Common myeloid progenitor, CD34-positive (primary cell): ENCODE results near the gene LRP1B.

Experiments
- CTCF ChIA-PET: fragments of 350-600 bp; sonication (Branson Sonifier 250); formaldehyde crosslinking; loops from one replicate; lab custom pipeline; 2021; ENCODE audit warnings: antibody characterized with exemption; lab: Charles Lee
- POLR2A ChIA-PET: fragments of 350-600 bp; sonication (Branson Sonifier 250); formaldehyde crosslinking; loops from one replicate; lab custom pipeline; 2021; ENCODE audit warnings: antibody characterized with exemption; lab: Charles Lee
- DNase-seq, 3 donors: peaks; one replicate each; pipeline versions ENCODE4 v3.0.0 to v3.0.0-alpha.2; 2013
- H3K27ac ChIP-seq, 2 experiments: 1 replicate in 1 of 2; 2 replicates in 1 of 2; pipeline ENCODE4 v1.7.0; 2013; ENCODE audit warnings: inconsistent platforms in 2 of 2, low read length in 2 of 2, mild to moderate bottlenecking in 2 of 2, low read depth in 1 of 2, moderate library complexity in 1 of 2; ENCODE audit not compliant: severe bottlenecking in 2 of 2, insufficient read depth in 1 of 2, poor library complexity in 1 of 2
- H3K27me3 ChIP-seq, 5 experiments: replicated peaks in 2 of 5; 1 replicate in 3 of 5; 2 replicates in 2 of 5; pipeline versions ENCODE4 v1.6.1 to v1.7.0; 2013; ENCODE audit warnings: low read length in 4 of 5, mild to moderate bottlenecking in 2 of 5, moderate library complexity in 2 of 5, inconsistent platforms in 1 of 5; ENCODE audit not compliant: insufficient read depth in 5 of 5, control insufficient read depth in 4 of 5
- H3K36me3 ChIP-seq, 4 experiments: 1 replicate in 2 of 4; 2 replicates in 2 of 4; pipeline versions ENCODE4 v1.6.1 to v1.7.0; 2013; ENCODE audit warnings: low read length in 3 of 4, control low read depth in 1 of 4, mild to moderate bottlenecking in 1 of 4; ENCODE audit not compliant: control insufficient read depth in 4 of 4, insufficient read depth in 4 of 4
- H3K4me1 ChIP-seq, 4 experiments: 1 replicate in 3 of 4; 2 replicates in 1 of 4; pipeline versions ENCODE4 v1.6.1 to v1.7.1; 2013; ENCODE audit warnings: low read length in 3 of 4, mild to moderate bottlenecking in 3 of 4, control low read depth in 1 of 4, inconsistent platforms in 1 of 4, moderate library complexity in 1 of 4; ENCODE audit not compliant: control insufficient read depth in 4 of 4, insufficient read depth in 4 of 4; ENCODE audit errors: control extremely low read depth in 1 of 4
- H3K4me3 ChIP-seq, 7 experiments: 1 replicate in 4 of 7; 2 replicates in 3 of 7; pipeline versions ENCODE4 v1.5.1 to v1.7.0; 2013; ENCODE audit warnings: mild to moderate bottlenecking in 7 of 7, low read length in 6 of 7, moderate library complexity in 6 of 7, inconsistent platforms in 2 of 7, low read depth in 2 of 7, control low read depth in 1 of 7; ENCODE audit not compliant: insufficient read depth in 4 of 7, control insufficient read depth in 1 of 7; ENCODE audit errors: extremely low read depth in 1 of 7
- H3K9me3 ChIP-seq, 5 experiments: 1 replicate in 4 of 5; 2 replicates in 1 of 5; pipeline versions ENCODE4 v1.6.1 to v1.7.1; 2013; ENCODE audit warnings: low read length in 4 of 5, mild to moderate bottlenecking in 2 of 5, inconsistent platforms in 1 of 5, low read depth in 1 of 5, moderate library complexity in 1 of 5; ENCODE audit not compliant: control insufficient read depth in 4 of 5, insufficient read depth in 2 of 5; ENCODE audit errors: control extremely low read depth in 1 of 5
- WGBS: methylation state at CpG from one replicate; pipeline ENCODE4 v1.1.5; 2013; ENCODE audit not compliant: insufficient coverage; 5-methylcytosine and 5-hydroxymethylcytosine counted together

LRP1B gene

DNA sequence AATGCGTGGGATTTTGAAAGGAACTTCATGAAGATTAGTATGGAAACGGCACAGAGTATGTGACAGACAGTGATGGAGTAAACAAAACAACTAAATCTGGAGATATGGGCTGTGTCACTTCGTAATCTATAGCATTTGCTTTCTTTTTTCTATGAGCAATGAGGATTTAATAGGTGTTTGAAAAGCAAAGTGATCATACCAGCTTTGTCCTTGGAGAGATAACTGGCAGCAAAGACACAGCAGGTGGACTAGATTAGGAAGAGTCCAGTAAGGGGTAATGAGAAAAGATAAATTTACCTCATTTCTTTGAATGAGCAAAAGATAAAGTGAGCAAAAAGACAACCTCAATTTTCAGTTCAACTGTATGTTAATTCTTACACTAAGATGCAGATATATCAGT lies 199.0 kb downstream of the LRP1B start:
- H3K36me3 ChIP-seq, result no peaks in the 10 kb centered on the region
- ChIA-PET CTCF (no interaction called here), POLR2A (no interaction called here)
- WGBS, result 92% methylated on average over 2 of the region's 3 CpGs
- H3K27me3 ChIP-seq, result no peaks in the 10 kb centered on the region
- DNase-seq, result no peak
- H3K4me1 ChIP-seq, result no peaks in the 10 kb centered on the region
- H3K4me3 ChIP-seq, result no peak overlapping the region
- no peaks in the 10 kb centered on the region for H3K9me3 ChIP-seq
- no peak overlapping the region for H3K27ac ChIP-seq

- ChIA-PET CTCF (no interaction called here), POLR2A (no interaction called here)
- Histone ChIP-seq H3K9me3 (no peaks in the 10 kb centered on the region), H3K27ac (no peak overlapping the region), H3K36me3 (no peaks in the 10 kb centered on the region), H3K27me3 (no peaks in the 10 kb centered on the region), H3K4me3 (no peak overlapping the region), H3K4me1 (no peaks in the 10 kb centered on the region)
- no peak for DNase-seq
These were observed 200.0 kb downstream of the LRP1B start for GRCh38 chr2:141930803-141931202.

GRCh38 chr2:141929331-141930252 lies 201.2 kb downstream of the LRP1B start:
- Histone ChIP-seq H3K4me1 (no peaks in the 10 kb centered on the region), H3K9me3 (no peaks in the 10 kb centered on the region), H3K4me3 (no peak overlapping the region), H3K27me3 (no peaks in the 10 kb centered on the region), H3K36me3 (no peaks in the 10 kb centered on the region), H3K27ac (no peak overlapping the region)
- CTCF ChIA-PET, result no interaction called here
- POLR2A ChIA-PET, result no interaction called here
- 89% methylated on average over 1 of the region's 8 CpGs for WGBS
- DNase-seq, result no peak

DNA sequence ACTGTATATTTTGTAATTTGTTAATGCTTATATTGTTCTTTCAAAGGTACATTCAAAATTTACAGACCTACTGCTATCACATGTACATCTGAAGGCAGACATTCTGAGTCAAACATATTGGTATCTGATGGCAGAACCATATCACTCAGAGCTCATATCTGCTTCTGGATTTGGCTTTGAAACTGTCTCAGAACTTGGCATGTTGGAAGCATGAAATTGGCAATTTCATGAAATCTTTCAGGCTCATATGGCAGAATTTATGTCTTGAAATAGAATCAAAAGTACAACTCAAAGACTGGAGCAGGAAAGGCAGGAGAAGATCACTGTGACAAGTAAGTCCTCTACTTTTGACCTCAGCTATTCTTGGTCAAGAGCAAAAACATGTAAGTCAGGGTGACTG lies 202.3 kb downstream of the LRP1B start:
- no peaks in the 10 kb centered on the region for H3K36me3 ChIP-seq
- no peaks in the 10 kb centered on the region for H3K9me3 ChIP-seq
- no peak overlapping the region for H3K27ac ChIP-seq
- no peak for DNase-seq
- no peaks in the 10 kb centered on the region for H3K27me3 ChIP-seq
- no peak overlapping the region for H3K4me3 ChIP-seq
- POLR2A ChIA-PET, result no interaction called here
- CTCF ChIA-PET, result no interaction called here
- no peaks in the 10 kb centered on the region for H3K4me1 ChIP-seq

GRCh38 chr2:141927536-141927935 lies 203.3 kb downstream of the LRP1B start:
- Histone ChIP-seq H3K27me3 (no peaks in the 10 kb centered on the region), H3K4me1 (no peaks in the 10 kb centered on the region), H3K36me3 (no peaks in the 10 kb centered on the region), H3K9me3 (no peaks in the 10 kb centered on the region), H3K4me3 (no peak overlapping the region), H3K27ac (no peak overlapping the region)
- CTCF ChIA-PET, result no interaction called here
- DNase-seq, result no peak
- POLR2A ChIA-PET, result no interaction called here

GRCh38 chr2:141925511-141925910 lies 205.3 kb downstream of the LRP1B start:
- H3K36me3 ChIP-seq, result no peaks in the 10 kb centered on the region
- H3K4me3 ChIP-seq, result no peak overlapping the region
- no peaks in the 10 kb centered on the region for H3K4me1 ChIP-seq
- POLR2A ChIA-PET, result no interaction called here
- no peaks in the 10 kb centered on the region for H3K9me3 ChIP-seq
- no CpG with 5 or more reads among the region's 1 CpG for WGBS
- no peaks in the 10 kb centered on the region for H3K27me3 ChIP-seq
- CTCF ChIA-PET, result no interaction called here
- H3K27ac ChIP-seq, result no peak overlapping the region
- no peak for DNase-seq

DNA sequence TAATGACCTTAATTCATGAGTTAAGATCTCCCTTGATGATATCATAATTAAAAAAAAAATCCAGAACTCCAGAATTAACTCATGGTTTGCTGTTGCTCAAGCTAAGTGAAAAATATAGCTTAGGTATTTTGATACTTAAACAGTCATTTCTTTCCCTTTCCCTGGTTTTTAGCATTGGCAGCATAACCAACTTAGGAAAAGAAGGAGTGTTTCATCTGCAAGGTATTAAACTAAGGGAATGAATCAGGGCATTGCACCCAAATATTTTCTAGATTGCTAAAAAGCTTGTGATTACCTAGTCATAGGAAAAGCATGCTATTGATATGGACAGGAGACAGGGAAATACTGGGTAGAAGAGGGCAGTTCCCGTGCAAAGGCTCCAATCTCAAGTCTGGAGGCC lies 207.2 kb downstream of the LRP1B start:
- Histone ChIP-seq H3K4me1 (no peaks in the 10 kb centered on the region), H3K36me3 (no peaks in the 10 kb centered on the region), H3K27me3 (no peaks in the 10 kb centered on the region), H3K27ac (no peak overlapping the region), H3K9me3 (no peaks in the 10 kb centered on the region), H3K4me3 (no peak overlapping the region)
- WGBS, result 100% methylated on average over 1 of the region's 1 CpG
- ChIA-PET CTCF (interaction anchor here (2.0 kb wide), 1 partner anchor 12 kb away, joined by 6 read pairs; no protein-coding TSS in a partner anchor), POLR2A (no interaction called here)
- DNase-seq, result no peak
